Liver (tissue), 3 donors: ENCODE measurements around the gene KCNK17.

Source experiments
- EGR1 ChIP-seq, 2 donors: IDR thresholded peaks; 2 replicates each; pipeline ENCODE4 v1.6.1; 2016 to 2018; ENCODE audit warnings: antibody characterized with exemption in 2 of 2, low read depth in 2 of 2
- RAD21 ChIP-seq, 2 donors: IDR thresholded peaks; 2 replicates each; pipeline ENCODE4 v1.6.1; 2016; ENCODE audit warnings: antibody characterized with exemption in 2 of 2, mild to moderate bottlenecking in 2 of 2
- TF ChIP-seq, protein P1 (sequence below): fragments of 150-350 bp; IDR thresholded peaks from 2 replicates; pipeline ENCODE4 v1.5.1; 2017; ENCODE audit warnings: improper control_type of control experiment, low read depth, low read length; ENCODE audit not compliant: missing input control
- TF ChIP-seq, protein P2 (sequence below): IDR thresholded peaks from 2 replicates; pipeline ENCODE4 v1.6.1; 2016; ENCODE audit warnings: antibody characterized with exemption, mild to moderate bottlenecking
- TF ChIP-seq, protein P3 (sequence below): IDR thresholded peaks from 2 replicates; pipeline ENCODE4 v1.6.1; 2016; ENCODE audit warnings: antibody characterized with exemption
- donor health status: healthy.
- donor health status: healthy.

DNA sequence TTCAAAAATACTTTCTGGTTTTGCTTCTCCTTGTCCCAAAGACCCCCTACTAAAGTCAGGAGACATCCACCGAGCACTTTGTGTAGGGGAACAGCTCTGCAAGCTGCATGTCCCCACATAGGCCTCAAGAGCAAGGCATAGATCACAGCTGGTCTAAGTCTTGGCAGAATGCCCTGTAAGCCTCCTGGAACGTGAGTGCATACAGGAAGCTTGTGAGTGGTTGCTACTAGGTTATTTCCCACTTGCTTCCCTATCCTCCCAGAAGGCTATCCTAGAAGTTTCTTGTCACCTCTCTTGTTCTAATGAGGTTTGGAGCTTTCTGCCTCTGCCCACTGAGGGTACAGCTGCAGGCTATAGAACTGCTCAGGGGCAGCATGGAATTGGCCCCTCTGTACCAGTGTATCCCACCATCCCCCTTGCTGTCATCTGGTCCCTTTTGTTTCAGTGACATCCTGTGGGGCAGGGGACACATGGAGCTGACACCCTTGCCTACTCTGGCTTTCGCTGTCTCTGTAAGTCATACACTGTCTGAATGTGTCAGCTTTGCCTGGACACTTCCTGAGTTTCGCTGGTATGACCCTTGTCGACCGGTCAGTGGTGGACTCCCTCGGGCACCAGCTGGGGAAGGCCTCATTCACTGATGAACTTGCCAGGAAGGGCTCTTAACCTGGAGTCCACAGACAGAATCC is 43.9 kb upstream of the KCNK17 start:
- TF ChIP-seq, protein P1, sequence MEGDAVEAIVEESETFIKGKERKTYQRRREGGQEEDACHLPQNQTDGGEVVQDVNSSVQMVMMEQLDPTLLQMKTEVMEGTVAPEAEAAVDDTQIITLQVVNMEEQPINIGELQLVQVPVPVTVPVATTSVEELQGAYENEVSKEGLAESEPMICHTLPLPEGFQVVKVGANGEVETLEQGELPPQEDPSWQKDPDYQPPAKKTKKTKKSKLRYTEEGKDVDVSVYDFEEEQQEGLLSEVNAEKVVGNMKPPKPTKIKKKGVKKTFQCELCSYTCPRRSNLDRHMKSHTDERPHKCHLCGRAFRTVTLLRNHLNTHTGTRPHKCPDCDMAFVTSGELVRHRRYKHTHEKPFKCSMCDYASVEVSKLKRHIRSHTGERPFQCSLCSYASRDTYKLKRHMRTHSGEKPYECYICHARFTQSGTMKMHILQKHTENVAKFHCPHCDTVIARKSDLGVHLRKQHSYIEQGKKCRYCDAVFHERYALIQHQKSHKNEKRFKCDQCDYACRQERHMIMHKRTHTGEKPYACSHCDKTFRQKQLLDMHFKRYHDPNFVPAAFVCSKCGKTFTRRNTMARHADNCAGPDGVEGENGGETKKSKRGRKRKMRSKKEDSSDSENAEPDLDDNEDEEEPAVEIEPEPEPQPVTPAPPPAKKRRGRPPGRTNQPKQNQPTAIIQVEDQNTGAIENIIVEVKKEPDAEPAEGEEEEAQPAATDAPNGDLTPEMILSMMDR: no peak
- no peak for TF ChIP-seq EGR1 (IDR thresholded peaks at IDR 0.05; ENCODE audit: low read depth in 2 of 2)
- TF ChIP-seq, protein P2, sequence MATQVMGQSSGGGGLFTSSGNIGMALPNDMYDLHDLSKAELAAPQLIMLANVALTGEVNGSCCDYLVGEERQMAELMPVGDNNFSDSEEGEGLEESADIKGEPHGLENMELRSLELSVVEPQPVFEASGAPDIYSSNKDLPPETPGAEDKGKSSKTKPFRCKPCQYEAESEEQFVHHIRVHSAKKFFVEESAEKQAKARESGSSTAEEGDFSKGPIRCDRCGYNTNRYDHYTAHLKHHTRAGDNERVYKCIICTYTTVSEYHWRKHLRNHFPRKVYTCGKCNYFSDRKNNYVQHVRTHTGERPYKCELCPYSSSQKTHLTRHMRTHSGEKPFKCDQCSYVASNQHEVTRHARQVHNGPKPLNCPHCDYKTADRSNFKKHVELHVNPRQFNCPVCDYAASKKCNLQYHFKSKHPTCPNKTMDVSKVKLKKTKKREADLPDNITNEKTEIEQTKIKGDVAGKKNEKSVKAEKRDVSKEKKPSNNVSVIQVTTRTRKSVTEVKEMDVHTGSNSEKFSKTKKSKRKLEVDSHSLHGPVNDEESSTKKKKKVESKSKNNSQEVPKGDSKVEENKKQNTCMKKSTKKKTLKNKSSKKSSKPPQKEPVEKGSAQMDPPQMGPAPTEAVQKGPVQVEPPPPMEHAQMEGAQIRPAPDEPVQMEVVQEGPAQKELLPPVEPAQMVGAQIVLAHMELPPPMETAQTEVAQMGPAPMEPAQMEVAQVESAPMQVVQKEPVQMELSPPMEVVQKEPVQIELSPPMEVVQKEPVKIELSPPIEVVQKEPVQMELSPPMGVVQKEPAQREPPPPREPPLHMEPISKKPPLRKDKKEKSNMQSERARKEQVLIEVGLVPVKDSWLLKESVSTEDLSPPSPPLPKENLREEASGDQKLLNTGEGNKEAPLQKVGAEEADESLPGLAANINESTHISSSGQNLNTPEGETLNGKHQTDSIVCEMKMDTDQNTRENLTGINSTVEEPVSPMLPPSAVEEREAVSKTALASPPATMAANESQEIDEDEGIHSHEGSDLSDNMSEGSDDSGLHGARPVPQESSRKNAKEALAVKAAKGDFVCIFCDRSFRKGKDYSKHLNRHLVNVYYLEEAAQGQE: no peak
- TF ChIP-seq, protein P3, sequence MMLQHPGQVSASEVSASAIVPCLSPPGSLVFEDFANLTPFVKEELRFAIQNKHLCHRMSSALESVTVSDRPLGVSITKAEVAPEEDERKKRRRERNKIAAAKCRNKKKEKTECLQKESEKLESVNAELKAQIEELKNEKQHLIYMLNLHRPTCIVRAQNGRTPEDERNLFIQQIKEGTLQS: no peak
- TF ChIP-seq RAD21 (IDR thresholded peaks at IDR 0.05): no peak
